Stimulated activated CD8-positive, alpha-beta memory T cell treated with anti-CD3 and anti-CD28 coated beads, Interleukin-7, amount 100 ng/mL, for 24 hours (primary cell): ENCODE data around the gene TAL2.
"Not testable (repeated sequence)": the region's sequence is repeated elsewhere in the genome, so short reads cannot be mapped to it uniquely, and the experiment has no call there.

Experiments used
- DNase-seq: peaks from one replicate; pipeline ENCODE4 v3.0.0-alpha.2; 2020; ENCODE audit warnings: low read depth

TAL2 gene

GRCh38 chr9:105676351-105676923 lies 14.2 kb downstream of the TAL2 start:
- no peak for DNase-seq

- DNase-seq, result no peak
Observed at GRCh38 chr9:105678163-105678562, 15.9 kb downstream of the TAL2 start.

- DNase-seq, result no peak
Observed at GRCh38 chr9:105678781-105679180, 16.5 kb downstream of the TAL2 start.

GRCh38 chr9:105679257-105680022 lies 17.2 kb downstream of the TAL2 start:
- no peak for DNase-seq

- DNase-seq, result no peak
Observed at GRCh38 chr9:105681313-105681712, 19.1 kb downstream of the TAL2 start.

- DNase-seq, result no peak
Observed at GRCh38 chr9:105681724-105682123, 19.5 kb downstream of the TAL2 start.

- no peak for DNase-seq
Observed at GRCh38 chr9:105683688-105684275, 21.5 kb downstream of the TAL2 start.

GRCh38 chr9:105686936-105687335 lies 24.7 kb downstream of the TAL2 start:
- no peak for DNase-seq

GRCh38 chr9:105690742-105691141 lies 28.5 kb downstream of the TAL2 start:
- DNase-seq, result no peak

- DNase-seq, result no peak
Observed at GRCh38 chr9:105693435-105694189, 31.4 kb downstream of the TAL2 start.

- DNase-seq, result peak; percentile 43
Observed at GRCh38 chr9:105694190-105694847, 32.1 kb downstream of the TAL2 start, which contains the start of gene TMEM38B. TMEM38B (plus strand) TSS chr9:105694541; CDS start chr9:105694661, 120 bp downstream.

- peak; percentile 22 for DNase-seq
Observed at GRCh38 chr9:105694848-105695581, 32.8 kb downstream of the TAL2 start.

GRCh38 chr9:105696219-105696793 lies 34.0 kb downstream of the TAL2 start:
- DNase-seq, result no peak

- no peak for DNase-seq
Observed at GRCh38 chr9:105697871-105698270, 35.6 kb downstream of the TAL2 start.

GRCh38 chr9:105698348-105698870 lies 36.2 kb downstream of the TAL2 start:
- no peak for DNase-seq

GRCh38 chr9:105700668-105701067 lies 38.4 kb downstream of the TAL2 start:
- no peak for DNase-seq

GRCh38 chr9:105701145-105701544 lies 38.9 kb downstream of the TAL2 start:
- no peak for DNase-seq

GRCh38 chr9:105702207-105702606 lies 40.0 kb downstream of the TAL2 start:
- no peak for DNase-seq

GRCh38 chr9:105703638-105704037 lies 41.4 kb downstream of the TAL2 start:
- not testable (repeated sequence) for DNase-seq

GRCh38 chr9:105706156-105706555 lies 43.9 kb downstream of the TAL2 start:
- no peak for DNase-seq

- no peak for DNase-seq
Observed at GRCh38 chr9:105708405-105708804, 46.1 kb downstream of the TAL2 start.
